GM19438 (cell line): Measurements from ENCODE around the gene TNFRSF12A.

Experiments used
- ATAC-seq: cut with Tn5 transposase; IDR thresholded peaks from one replicate; pipeline ENCODE4 v1.9.1; 2021; ENCODE audit warnings: low read depth; ENCODE audit not compliant: unreplicated experiment

TNFRSF12A gene

DNA sequence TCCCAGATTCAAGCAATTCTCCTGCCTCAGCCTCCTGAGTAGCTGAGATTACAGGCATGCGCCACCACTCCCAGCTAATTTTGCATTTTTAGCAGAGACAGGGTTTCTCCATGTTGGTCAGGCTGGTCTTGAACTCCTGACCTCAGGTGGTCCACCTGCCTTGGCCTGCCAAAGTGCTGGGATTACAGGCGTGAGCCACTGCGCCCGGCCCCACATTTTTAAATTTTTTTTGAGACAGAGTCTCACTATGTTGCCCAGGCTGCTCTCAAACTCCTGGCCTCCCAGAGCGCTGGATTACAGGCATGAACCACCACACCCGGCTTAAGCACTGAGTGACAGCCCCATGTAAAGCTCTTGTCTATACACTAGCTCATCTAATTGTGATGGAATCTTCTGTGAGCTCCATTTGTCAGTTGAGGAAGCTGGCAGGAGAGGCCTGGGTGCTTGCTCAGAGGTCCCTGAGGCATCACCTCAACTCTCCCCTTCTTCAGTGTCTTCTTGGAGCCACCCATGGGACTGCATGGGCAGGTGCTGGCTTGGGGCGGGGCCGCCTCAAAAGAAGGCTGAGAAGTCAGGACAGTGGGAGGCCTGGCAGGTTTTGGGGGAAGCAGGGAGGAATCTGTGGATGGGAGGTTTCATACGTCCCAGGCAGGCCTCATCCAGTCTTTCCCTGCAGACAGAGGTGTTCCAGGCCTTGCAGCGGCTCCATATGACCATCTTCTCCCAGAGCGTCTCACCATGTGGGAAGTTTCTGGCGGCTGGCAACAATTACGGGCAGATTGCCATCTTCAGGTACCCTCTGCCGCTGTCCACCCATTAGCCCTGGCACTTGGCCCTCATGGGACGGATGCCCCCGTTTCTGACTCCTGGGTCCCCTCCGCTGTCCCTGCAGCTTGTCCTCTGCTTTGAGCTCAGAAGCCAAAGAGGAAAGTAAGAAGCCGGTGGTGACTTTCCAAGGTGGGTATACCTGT is 5.1 kb downstream of the TNFRSF12A start:
- ATAC-seq: no peak

DNA sequence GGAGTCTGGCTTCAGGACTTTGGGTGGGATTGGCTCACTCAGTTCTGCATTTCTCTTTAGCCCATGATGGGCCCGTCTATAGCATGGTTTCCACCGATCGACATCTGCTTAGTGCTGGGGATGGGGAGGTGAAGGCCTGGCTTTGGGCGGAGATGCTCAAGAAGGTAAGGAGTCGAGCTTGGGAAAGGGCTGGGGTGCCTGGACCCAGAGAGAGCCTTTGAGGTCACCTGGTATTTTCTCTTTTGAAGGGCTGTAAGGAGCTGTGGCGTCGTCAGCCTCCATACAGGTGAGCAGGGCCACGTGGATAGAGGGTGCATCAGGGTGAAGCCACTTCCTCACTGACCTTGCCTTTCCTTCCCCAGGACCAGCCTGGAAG is 5.8 kb downstream of the TNFRSF12A start:
- ATAC-seq: no peak

- no peak for ATAC-seq
Observed at GRCh38 chr16:3026609-3027488, 6.7 kb downstream of the TNFRSF12A start.

- ATAC-seq: no peak
Observed at GRCh38 chr16:3027489-3027795, 7.3 kb downstream of the TNFRSF12A start.

DNA sequence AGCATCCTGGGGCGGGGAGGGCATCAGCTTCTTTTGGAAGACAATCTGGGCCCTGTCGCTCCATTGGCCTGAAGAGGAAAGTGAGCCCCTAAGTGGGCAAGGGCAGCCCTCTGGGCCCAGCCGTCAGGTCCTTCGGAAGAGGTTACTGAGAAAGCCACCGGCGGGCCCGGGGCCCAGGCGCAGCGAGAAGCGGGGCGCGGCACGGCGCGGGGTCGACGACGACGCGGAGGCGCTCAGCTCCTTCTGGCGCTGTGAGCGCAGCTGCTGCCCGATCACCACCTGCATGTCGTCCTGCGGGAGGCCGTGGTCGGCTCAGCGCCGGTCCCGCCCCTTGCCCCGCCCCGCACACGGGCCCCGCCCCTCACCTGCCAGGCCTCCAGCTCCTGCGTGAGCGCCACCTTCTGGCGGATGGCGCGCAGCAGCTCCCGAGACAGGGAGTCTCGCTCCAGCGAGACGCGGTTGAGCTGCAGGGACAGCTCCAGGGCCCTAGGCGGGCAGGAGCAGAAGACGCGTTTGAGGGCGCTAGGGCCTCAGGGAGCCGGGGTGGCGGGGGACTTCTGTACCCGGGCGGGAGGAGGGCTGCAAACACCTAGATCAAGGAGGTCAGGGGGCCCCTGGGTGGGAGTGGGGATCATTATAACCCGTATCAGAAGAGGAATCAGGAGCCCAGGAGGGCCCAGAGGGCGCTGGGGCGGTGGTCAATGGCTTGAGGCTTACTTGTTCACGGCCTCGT is 8.0 kb downstream of the TNFRSF12A start:
- ATAC-seq: peak; percentile 38

- ATAC-seq: no peak
Observed at GRCh38 chr16:3028716-3029319, 8.7 kb downstream of the TNFRSF12A start.

DNA sequence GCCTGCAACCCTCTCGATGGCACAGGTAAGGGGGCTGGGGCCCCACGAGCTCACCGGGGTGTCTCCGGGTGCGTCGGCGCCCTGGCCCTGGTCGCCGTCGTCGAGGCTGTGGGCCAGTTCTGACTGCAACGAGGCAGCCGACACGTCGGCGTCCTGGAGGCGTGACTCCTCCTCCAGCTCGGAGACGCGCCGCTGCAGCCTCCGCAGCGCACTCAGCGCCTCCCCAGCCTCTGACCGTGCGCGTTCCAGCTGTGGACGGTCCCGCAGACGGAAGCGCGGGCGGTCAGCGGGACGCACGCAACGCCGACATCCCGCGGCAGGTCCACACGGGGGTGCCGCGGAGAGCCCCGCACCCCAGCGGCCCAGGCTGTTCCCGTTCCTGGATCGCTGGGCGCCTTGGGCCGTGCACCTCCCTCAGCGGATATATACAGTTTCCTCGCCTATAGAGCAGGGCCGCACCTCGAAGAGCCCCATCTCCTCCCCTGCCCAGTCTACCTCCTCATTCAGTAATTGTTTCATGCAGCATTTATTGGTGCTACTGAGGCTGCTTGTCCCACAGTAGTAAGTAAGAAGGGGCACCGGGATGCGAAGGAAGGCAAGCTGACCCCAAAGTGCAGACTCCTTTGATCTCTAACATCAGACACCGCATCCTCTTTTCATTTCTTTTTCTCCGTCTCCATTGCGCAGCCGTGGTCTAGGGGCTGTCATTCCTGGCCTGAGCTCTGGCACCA is 9.5 kb downstream of the TNFRSF12A start:
- no peak for ATAC-seq

DNA sequence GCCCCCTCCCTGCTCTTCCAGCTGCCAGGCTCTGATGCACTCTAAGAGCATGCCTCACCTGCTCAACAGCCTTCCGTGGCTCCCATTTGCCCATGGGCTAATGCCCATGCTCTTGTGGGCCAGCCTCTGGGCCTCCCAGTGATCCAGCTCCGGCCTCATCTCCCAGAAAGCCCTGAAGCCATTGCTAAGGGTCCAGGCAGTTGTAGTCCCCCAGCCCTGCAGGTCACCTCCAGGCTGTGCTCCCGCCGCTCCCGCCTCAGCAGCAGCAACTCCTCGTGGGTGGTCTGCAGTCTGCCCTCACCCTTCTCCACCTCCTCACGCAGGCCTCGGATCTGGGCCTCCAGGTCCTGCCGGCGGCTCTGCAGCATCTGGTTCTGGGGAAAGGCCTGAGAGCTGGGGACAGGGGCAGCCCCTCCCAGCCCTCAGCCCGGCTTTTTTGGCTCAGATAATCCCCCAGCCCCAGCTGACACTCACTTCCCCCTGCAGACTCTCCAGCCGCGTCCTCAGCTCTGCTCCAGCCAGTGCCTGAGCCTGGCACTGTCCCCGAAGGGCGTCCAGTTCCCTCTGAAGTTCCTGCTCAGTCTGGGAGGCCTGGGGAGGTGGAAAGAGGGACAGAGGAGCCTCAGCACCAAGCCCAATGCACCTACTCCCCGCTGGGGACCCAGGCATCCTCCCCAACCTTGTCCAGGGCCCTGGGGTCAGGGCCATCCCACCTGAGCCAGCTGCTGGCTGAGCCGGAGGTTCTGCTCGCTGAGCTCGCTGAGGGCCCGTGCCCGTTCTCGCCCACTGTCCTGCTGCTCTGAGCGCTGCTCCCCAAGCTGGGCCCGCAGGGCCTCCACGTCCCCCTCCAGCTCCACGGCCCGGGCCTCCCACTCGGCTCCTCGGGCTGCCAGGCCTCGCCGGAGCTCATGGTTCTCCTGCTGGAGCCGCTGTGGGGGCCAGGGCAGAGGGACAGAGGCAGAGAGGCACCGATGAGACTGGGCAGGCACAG is 10.3 kb downstream of the TNFRSF12A start:
- ATAC-seq: no peak

GRCh38 chr16:3032624-3033023 is 12.5 kb downstream of the TNFRSF12A start:
- ATAC-seq: no peak

DNA sequence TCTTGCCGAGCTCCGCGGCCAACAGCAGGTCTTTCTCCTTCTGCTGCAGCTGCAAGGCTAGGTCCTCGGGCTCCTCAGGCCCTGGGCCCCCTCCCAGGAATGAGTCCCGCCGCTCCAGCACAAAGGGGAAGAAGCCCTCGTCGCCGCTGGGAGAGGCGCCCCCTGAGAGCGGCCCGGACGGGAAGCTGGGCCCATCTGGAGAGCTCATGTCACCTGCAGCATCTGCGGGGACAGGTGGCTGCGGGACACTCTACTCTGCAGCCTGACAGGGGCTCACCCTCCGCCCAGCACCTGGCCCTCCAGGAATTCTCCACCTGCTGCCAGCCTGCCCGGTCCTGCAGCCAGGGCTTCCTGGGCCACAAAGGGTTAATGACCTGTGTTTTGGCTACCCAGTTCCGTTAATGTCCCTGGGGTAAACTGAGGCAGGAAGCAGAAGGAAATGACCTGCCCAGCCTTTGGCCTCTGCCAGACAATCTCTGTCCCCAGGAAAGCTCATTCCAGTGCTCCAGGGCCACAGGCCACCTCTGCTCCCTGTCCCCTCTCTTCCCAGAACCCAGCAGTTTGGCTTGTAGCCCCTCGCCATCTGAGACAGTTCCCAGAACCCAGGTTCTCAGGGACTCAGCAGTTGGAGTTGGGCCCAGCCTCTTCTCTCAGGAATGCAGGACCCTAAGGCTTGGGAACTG is 15.3 kb downstream of the TNFRSF12A start:
- no peak for ATAC-seq

DNA sequence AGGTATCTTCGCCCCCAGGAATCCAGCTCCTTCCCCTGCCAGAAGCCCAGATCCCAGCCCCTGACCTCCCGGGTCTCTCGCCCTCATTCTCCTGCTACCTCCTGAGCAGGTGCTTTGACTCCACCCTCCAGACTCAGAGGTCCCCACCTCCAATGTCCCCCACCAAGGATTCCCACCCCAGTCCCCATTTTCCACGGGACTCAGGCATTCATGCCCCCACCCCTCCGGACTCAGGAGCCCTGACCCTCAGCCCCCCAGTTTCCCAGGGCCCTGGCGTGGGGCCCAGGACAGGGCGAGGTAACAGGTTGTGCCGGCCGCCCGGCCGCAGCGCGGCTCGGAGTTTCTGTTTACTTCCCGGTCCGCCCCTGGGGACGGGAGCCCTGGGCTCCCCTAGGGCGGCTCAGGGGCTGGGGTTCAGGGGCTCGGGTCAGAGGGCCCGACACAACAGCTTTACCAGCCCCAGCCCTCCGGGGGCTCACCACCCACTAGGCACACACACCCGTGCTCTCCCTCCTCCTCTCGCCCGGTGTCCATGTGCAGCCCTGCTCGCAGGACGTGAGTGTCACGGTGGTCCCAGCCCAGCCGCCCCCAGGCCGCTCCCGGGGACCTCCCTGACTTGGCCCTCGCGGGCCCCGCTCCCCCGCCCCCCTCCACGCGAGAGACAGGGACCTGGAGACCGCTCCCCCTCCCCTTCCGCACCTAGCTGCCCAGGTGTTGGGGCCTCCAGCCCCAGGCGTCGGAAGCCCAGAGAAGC is 16.0 kb downstream of the TNFRSF12A start:
- no peak for ATAC-seq

DNA sequence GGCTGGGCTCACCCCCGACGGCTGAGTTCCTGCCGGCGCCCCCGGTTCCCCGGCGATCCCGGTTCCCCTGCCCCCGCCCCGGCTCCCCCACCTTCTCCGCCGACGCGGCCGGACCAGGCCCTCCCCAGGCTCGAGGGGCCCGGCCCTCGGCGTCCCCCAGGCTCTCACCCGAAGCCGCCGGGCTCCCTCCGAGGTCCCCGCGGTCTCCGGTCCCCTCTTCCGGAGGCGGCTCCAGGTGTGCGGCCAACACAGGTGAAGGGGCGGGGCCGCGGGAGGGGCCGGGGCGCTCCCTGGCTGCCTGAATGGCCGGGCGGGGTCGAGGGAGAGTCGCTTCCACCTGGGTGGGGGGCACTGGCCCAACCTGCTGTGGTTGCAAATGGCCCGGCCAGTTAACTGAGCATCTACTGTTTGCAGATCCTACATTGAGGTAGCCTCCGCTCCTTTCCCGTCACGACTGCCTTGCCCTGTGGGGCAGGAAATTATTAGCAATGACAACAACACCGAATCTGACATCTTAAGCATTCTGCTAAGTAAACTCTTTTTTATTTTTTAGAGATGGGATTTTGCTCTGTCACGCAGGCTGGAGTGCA is 16.7 kb downstream of the TNFRSF12A start, which contains the start of gene BICDL2:
Gene BICDL2 (minus strand): TSS at position 219 of the 590 bp plus-strand sequence. CDS start 1,448 bp downstream, outside the sequence.
- no peak for ATAC-seq

DNA sequence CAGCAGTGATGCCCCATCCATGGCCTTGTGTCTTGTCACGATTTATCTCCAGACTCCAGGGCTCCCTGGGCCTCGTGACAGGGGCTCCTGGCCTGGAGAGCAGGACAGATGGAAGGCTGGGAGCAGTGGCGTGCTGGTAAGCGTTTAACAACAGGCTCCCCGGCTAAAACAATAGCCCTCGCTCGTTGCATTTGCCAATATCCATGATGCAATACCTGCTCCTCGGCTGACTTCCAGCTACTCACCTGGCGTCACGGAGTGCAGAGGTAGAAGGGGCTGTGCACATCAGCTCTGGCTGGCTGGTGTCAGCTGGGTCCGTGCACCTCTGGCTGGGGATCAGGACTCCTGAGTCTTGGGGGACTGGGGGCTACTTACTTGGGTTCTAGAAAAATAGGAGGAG is 18.1 kb downstream of the TNFRSF12A start:
- ATAC-seq: no peak

- ATAC-seq: no peak
Observed at GRCh38 chr16:3038896-3039295, 18.7 kb downstream of the TNFRSF12A start.

DNA sequence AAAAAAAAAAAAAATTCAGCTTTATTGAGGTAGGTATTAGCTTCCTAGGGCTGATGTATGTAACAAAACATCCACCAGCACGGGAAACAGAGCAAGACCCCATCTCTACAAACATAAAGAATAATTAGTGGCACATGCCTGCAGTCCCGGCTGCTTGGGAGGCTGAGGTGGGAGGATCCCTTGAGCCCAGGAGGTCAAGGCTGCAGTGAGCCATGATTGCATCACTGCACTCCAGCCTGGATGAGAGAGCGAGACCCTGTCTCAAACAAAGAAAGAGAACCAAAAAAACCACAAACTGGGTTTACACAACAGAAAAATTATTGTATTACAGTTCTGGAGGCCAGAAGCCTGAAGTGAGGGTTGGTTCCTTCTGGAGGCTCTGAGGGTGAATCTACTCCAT is 22.2 kb downstream of the TNFRSF12A start:
- no peak for ATAC-seq

GRCh38 chr16:3044708-3045107 is 24.5 kb downstream of the TNFRSF12A start:
- no peak for ATAC-seq
